Measurements from ENCODE around the gene CRHR2. TPM values are rescaled to one million over a fixed set of nuclear protein-coding genes. Genes with fewer than 3 reads are reported as not detected.

The CRHR2 gene
- total and polyA plus RNA-seq, 2 of the 4 experiments (the other 2 are of a cell fraction), result not detected

- TF ChIP-seq USF2 (IDR thresholded peaks at IDR 0.05; ENCODE audit: low read depth, low read length), result no peak
Observed at GRCh38 chr7:30656006-30656957, 26.0 kb downstream of the CRHR2 start (continued).

DNA sequence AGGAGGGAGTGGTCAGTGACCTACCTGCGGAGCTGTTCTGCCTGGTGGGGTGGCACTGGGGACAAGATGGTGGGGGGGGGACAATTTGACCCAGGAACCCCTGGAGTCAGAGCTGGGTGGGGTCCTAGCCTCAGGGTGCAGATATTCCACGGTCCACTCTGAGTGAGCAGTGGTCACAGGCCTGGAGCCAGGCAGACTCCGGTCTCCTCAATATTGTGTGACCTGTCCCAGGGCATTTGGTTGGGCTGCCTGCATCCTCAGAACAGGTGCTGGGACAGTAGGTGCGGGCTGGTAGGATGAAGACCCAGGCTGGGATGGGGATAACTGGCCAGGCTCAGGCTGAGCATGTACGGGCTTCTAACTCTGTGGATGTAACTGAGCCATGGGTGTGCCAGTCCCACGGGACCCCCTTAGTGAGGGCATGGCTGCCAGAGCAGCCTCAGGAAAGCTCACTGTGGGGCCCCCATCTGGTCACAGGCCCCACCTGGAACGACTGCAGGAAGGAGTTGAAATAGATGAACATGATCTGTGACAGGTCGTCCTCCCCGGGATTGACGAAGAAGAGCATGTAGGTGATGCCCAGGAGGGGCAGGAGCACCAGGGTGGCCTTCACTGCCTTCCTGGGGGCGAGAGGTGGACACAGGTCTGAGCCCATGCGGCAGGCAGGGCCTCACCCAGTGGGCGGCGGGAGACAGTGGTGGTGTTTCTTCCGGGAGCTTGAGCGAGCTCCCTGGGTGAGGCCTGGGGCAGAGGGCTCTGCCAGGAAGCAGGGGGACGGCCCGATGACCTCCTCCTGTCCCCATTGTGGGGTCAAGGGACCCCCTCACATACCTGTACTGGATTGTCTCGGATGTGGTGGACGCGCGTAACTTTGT is 26.9 kb downstream of the CRHR2 start:
- no peak overlapping the region for H4K8ac ChIP-seq (ENCODE audit: low read depth in 2 of 2, low read length in 2 of 2)
- no peak overlapping the region for H2AK9ac ChIP-seq (replicated peaks; ENCODE audit: low read depth, low read length, poor library complexity)
- no TSS peak for BruUV-seq (replicated peaks)
- dilution Hi-C loops (cut with HindIII; ENCODE audit: low sequenced_read_pairs, unreplicated experiment), result no loop called here
- H2BK120ac ChIP-seq (ENCODE audit: low read depth, low read length), result no peak overlapping the region
- H3K4me1 ChIP-seq (ENCODE audit: control insufficient read depth, insufficient read depth, low read length), result no peaks in the 10 kb centered on the region
- no peak overlapping the region for H2BK5ac ChIP-seq (ENCODE audit: low read depth, low read length, poor library complexity, severe bottlenecking)
- peaks cover 4% of the 10 kb centered on the region for H3K27me3 ChIP-seq (ENCODE audit: control insufficient read depth, insufficient read depth, low read length)
- no peak overlapping the region for H4K91ac ChIP-seq (ENCODE audit: insufficient read depth, low read depth, low read length)
- H3K9me3 ChIP-seq (ENCODE audit: control insufficient read depth, insufficient read depth, low read length), result no peaks in the 10 kb centered on the region
- no peak overlapping the region for H2AK5ac ChIP-seq (ENCODE audit: low read depth, low read length)
- no peak overlapping the region for H4K5ac ChIP-seq (ENCODE audit: low read depth, low read length)
- H3K23ac ChIP-seq (ENCODE audit: low read depth, low read length), result no peak overlapping the region
- no peak overlapping the region for H3K27ac ChIP-seq (ENCODE audit: insufficient read depth, low read length)
- no peak overlapping the region for H3K4ac ChIP-seq (ENCODE audit: low read depth, low read length)
- CTCF ChIA-PET, result no interaction called here
- no peak overlapping the region for H2BK15ac ChIP-seq (ENCODE audit: low read depth, low read length)
- H3K14ac ChIP-seq (replicated peaks; ENCODE audit: low read depth, low read length), result no peak overlapping the region
- no peak overlapping the region for H3K56ac ChIP-seq (ENCODE audit: extremely low read depth, insufficient read depth, low read length)
- no peaks in the 10 kb centered on the region for H3K9me1 ChIP-seq (ENCODE audit: insufficient read depth, low read length)
- ATAC-seq (ENCODE audit: low read depth), result no peak
- H2BK20ac ChIP-seq (ENCODE audit: low read depth, low read length), result no peak overlapping the region
- no peak overlapping the region for H3K9ac ChIP-seq (ENCODE audit: low read depth, low read length)
- in situ Hi-C loops (cut with MboI; ENCODE audit: low sequenced_read_pairs), result no loop called here
- TF ChIP-seq, protein P1, sequence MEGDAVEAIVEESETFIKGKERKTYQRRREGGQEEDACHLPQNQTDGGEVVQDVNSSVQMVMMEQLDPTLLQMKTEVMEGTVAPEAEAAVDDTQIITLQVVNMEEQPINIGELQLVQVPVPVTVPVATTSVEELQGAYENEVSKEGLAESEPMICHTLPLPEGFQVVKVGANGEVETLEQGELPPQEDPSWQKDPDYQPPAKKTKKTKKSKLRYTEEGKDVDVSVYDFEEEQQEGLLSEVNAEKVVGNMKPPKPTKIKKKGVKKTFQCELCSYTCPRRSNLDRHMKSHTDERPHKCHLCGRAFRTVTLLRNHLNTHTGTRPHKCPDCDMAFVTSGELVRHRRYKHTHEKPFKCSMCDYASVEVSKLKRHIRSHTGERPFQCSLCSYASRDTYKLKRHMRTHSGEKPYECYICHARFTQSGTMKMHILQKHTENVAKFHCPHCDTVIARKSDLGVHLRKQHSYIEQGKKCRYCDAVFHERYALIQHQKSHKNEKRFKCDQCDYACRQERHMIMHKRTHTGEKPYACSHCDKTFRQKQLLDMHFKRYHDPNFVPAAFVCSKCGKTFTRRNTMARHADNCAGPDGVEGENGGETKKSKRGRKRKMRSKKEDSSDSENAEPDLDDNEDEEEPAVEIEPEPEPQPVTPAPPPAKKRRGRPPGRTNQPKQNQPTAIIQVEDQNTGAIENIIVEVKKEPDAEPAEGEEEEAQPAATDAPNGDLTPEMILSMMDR (conservative IDR thresholded peaks at IDR 0.05; ENCODE audit: low read depth, low read length), result no peak
- no peak for TF ChIP-seq CEBPB (IDR thresholded peaks at IDR 0.05; ENCODE audit: low read depth, low read length)
- TF ChIP-seq RCOR1 (IDR thresholded peaks at IDR 0.05; ENCODE audit: insufficient replicate concordance, low read length), result no peak
- no peak for TF ChIP-seq USF2 (IDR thresholded peaks at IDR 0.05; ENCODE audit: low read depth, low read length)
- TF ChIP-seq MAZ (IDR thresholded peaks at IDR 0.05; ENCODE audit: borderline replicate concordance, low read depth, low read length), result no peak
- TF ChIP-seq NFE2L2 (IDR thresholded peaks at IDR 0.05; ENCODE audit: low read depth, low read length), result no peak
- H3K79me1 ChIP-seq (ENCODE audit: low read depth in 1 of 2, low read length in 2 of 2), result no peaks in the 10 kb centered on the region
- WGBS, 2 experiments (ENCODE audit: extremely low coverage in 2 of 2, insufficient read length in 1 of 2), result 78% methylated on average over 8 of the region's 22 CpGs; no CpG with 5 or more reads in 1 of the 2 experiments
- H3K4me2 ChIP-seq (ENCODE audit: low read depth, low read length), result no peak overlapping the region
- no peaks in the 10 kb centered on the region for H3K36me3 ChIP-seq (ENCODE audit: control insufficient read depth, insufficient read depth, low read length)
- no peaks in the 10 kb centered on the region for H4K20me1 ChIP-seq (ENCODE audit: insufficient read depth, low read length)
- H2AFZ ChIP-seq (replicated peaks; ENCODE audit: low read length, poor library complexity), result no peak overlapping the region
- H3K18ac ChIP-seq (ENCODE audit: low read depth, low read length), result no peak overlapping the region
- intact Hi-C loops (cut with micrococcal nuclease), result no loop called here
- POLR2A ChIA-PET (ENCODE audit: unreplicated experiment), result no interaction called here
- no peak overlapping the region for H3K4me3 ChIP-seq (ENCODE audit: insufficient read depth, low read depth, low read length)
- DNase-seq, result no peak
